Nephron (organoid): ENCODE measurements around the gene IL3RA.

Source experiments
- H3K27ac Mint-ChIP-seq, 3 experiments: 2 replicates each; pipeline ENCODE4 v1.8.0; 2020; ENCODE audit warnings: mixed read lengths in 3 of 3, mild to moderate bottlenecking in 2 of 3, moderate library complexity in 1 of 3
- H3K27me3 Mint-ChIP-seq: 2 replicates; pipeline ENCODE4 v1.8.0; 2021; ENCODE audit warnings: low read depth, mild to moderate bottlenecking, moderate library complexity, mixed read lengths
- H3K36me3 Mint-ChIP-seq: 2 replicates; pipeline ENCODE4 v1.8.0; 2020; ENCODE audit warnings: low read depth, mixed read lengths
- H3K4me1 Mint-ChIP-seq: 2 replicates; pipeline ENCODE4 v1.8.0; 2020; ENCODE audit warnings: mixed read lengths
- H3K4me3 Mint-ChIP-seq, 3 experiments: 2 replicates each; pipeline ENCODE4 v1.8.0; 2020; ENCODE audit warnings: mild to moderate bottlenecking in 3 of 3, mixed read lengths in 3 of 3, moderate library complexity in 2 of 3
- H3K9me3 Mint-ChIP-seq: 2 replicates; pipeline ENCODE4 v1.8.0; 2020; ENCODE audit warnings: mixed read lengths
- CTCF ChIP-seq, 3 experiments: fragments of 200-600 bp; sonication (generic); IDR thresholded peaks; one replicate each; pipeline ENCODE4 v1.5.0; 2021; ENCODE audit warnings: antibody characterized with exemption in 3 of 3; ENCODE audit not compliant: unreplicated experiment in 3 of 3

The IL3RA gene

DNA sequence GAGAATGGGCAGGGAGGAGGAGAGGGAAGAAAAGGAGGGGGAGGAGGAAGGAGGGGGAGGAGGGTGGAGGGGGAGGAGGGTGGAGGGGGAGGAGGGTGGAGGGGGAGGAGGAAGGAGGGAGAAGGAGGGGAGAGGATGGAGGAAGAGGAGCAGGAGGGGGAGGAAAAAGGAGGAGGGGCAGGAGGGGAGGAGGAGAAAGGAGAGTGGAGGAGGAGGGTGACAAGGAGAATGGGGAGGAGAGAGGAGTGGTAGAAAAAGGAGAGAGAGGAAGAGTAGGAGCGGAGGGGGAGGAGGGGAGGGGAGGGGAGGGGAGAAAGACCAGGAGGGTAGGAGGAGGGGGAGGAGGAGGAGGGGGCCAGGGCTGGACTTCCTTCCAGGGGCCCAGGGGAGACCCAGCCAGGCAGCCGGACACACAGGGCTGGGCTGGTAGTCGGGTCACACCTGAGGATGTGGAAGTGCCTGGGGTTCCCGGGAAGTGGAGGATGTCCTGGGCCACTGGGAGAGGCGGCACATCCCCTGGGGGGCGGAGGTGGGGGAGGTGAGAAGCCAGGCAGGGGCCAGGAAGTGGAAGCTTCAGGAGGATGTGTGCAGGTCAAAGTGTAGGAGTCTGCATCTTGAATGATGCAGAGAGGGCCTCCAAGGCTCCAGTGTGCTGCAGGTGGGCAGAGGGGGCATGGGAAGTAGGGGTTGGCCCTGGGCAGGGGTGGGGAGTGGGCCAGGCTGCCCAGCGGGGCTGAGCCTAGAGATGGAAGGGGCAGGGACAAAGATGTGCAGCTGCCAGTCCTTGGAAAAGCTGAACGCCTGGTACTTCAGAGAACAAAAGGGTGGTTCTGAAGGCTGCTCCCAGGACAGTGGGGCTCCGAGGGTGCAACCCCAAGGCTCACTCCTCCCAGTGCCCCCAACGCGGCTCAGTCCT is 18.8 kb downstream of the IL3RA start:
- H3K4me1 Mint-ChIP-seq: no peaks in the 10 kb centered on the region
- no peaks in the 10 kb centered on the region for H3K9me3 Mint-ChIP-seq
- peak overlapping the region in 2 of 3 experiments; percentile 25 to 62 for H3K27ac Mint-ChIP-seq
- no peaks in the 10 kb centered on the region for H3K27me3 Mint-ChIP-seq
- peaks cover 29% of the 10 kb centered on the region for H3K36me3 Mint-ChIP-seq
- no peak for TF ChIP-seq CTCF (IDR thresholded peaks at IDR 0.05; ENCODE audit: unreplicated experiment in 3 of 3)
- no peak overlapping the region for H3K4me3 Mint-ChIP-seq

GRCh38 chrX:1357993-1358392 is 21.4 kb downstream of the IL3RA start:
- H3K4me1 Mint-ChIP-seq: no peaks in the 10 kb centered on the region
- H3K27ac Mint-ChIP-seq: no peak overlapping the region
- H3K36me3 Mint-ChIP-seq: peaks cover 45% of the 10 kb centered on the region
- H3K27me3 Mint-ChIP-seq: no peaks in the 10 kb centered on the region
- no peak overlapping the region for H3K4me3 Mint-ChIP-seq
- H3K9me3 Mint-ChIP-seq: no peaks in the 10 kb centered on the region
- TF ChIP-seq CTCF (IDR thresholded peaks at IDR 0.05; ENCODE audit: unreplicated experiment in 3 of 3): no peak

GRCh38 chrX:1358793-1359476 is 22.4 kb downstream of the IL3RA start:
- H3K4me3 Mint-ChIP-seq: no peak overlapping the region
- H3K36me3 Mint-ChIP-seq: peaks cover 45% of the 10 kb centered on the region
- no peaks in the 10 kb centered on the region for H3K4me1 Mint-ChIP-seq
- no peak overlapping the region for H3K27ac Mint-ChIP-seq
- no peaks in the 10 kb centered on the region for H3K27me3 Mint-ChIP-seq
- TF ChIP-seq CTCF (IDR thresholded peaks at IDR 0.05; ENCODE audit: unreplicated experiment in 3 of 3): no peak
- H3K9me3 Mint-ChIP-seq: no peaks in the 10 kb centered on the region

DNA sequence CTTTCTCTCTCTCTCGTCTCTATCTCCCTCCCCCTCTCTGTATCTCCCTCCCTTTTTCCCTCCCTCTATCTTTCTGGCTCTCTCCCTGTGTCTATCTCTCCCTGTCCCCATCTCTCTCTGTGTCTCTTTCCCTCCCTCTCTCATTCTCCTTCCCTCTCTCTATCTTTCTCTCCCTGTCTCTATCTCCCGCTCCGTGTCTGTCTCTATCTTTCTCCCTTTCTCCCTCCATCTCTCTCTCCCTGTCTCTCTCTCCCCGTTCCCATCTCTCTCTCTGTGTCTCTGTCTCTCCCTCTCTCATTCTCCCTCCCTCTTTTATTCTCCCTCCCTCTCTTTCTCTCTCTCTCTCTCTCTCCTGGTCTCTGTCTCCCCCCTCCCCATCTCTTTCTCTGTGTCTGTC is 22.9 kb downstream of the IL3RA start:
- Mint-ChIP-seq H3K27me3 (no peaks in the 10 kb centered on the region), H3K4me1 (no peaks in the 10 kb centered on the region), H3K27ac (no peak overlapping the region), H3K36me3 (peaks cover 45% of the 10 kb centered on the region), H3K4me3 (no peak overlapping the region), H3K9me3 (no peaks in the 10 kb centered on the region)
- TF ChIP-seq CTCF (IDR thresholded peaks at IDR 0.05; ENCODE audit: unreplicated experiment in 3 of 3): no peak

DNA sequence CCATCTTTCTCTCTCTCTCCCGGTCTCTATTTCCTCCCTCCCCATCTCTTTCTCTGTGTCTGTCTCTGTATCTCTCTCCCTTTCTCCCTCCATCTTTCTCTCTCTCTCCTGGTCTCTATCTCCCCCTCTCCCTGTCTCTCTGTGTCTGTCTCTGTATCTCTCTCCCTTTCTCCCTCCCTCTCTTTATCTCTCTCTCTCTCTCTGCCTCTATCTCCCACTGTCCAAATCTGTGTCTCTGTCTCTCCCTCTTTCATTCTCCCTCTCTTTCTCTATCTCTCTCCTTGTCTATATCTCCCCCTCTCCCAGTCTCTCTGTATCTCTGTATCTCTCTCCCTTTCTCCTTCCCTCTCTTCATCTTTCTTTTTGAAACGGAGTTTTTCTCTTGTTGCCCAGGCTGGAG is 23.6 kb downstream of the IL3RA start:
- Mint-ChIP-seq H3K9me3 (no peaks in the 10 kb centered on the region), H3K4me1 (no peaks in the 10 kb centered on the region), H3K27ac (no peak overlapping the region), H3K4me3 (no peak overlapping the region), H3K27me3 (no peaks in the 10 kb centered on the region), H3K36me3 (peaks cover 50% of the 10 kb centered on the region)
- no peak for TF ChIP-seq CTCF (IDR thresholded peaks at IDR 0.05; ENCODE audit: unreplicated experiment in 3 of 3)
